ENCODE measurements around the gene IL23R.

Gene IL23R

GRCh38 chr1:67285780-67286488 is 119.7 kb downstream of the IL23R start:
- Histone ChIP-seq H3K9me3 (ENCODE audit: control insufficient read depth, low read length) (no peaks in the 10 kb centered on the region), H2BK15ac (ENCODE audit: low read depth, poor library complexity, severe bottlenecking) (no peak overlapping the region), H2BK120ac (ENCODE audit: low read depth, low read length) (no peak overlapping the region), H3K36me3 (ENCODE audit: control insufficient read depth in 1 of 2, insufficient read depth in 2 of 2, low read depth in 1 of 2, low read length in 2 of 2) (no peaks in the 10 kb centered on the region), H3K9ac (ENCODE audit: low read length) (no peak overlapping the region), H3K79me1 (replicated peaks; ENCODE audit: low read length, poor library complexity, severe bottlenecking) (no peaks in the 10 kb centered on the region), H3K23ac (ENCODE audit: low read length in 2 of 2) (no peak overlapping the region), H3K18ac (ENCODE audit: low read depth in 1 of 2, low read length in 2 of 2) (no peak overlapping the region), H3K4me3 (ENCODE audit: insufficient read depth in 1 of 2, low read depth in 1 of 2, low read length in 2 of 2) (no peak overlapping the region), H2AK5ac (ENCODE audit: low read length, severe bottlenecking) (no peak overlapping the region), H3K4ac (ENCODE audit: low read depth in 1 of 2, low read length in 2 of 2) (no peak overlapping the region), H2BK12ac (ENCODE audit: low read length in 2 of 2) (no peak overlapping the region), H4K8ac (ENCODE audit: low read length) (no peak overlapping the region), H3K4me1 (ENCODE audit: control insufficient read depth, insufficient read depth, low read depth, low read length) (no peaks in the 10 kb centered on the region), H2AFZ (ENCODE audit: low read depth, low read length) (no peak overlapping the region), H3K14ac (ENCODE audit: low read length in 2 of 2) (no peak overlapping the region), H4K91ac (ENCODE audit: low read length) (no peak overlapping the region), H2BK5ac (ENCODE audit: low read depth, low read length, poor library complexity, severe bottlenecking) (no peak overlapping the region), H3K27me3 (ENCODE audit: control insufficient read depth in 1 of 2, insufficient read depth in 1 of 2, low read length in 2 of 2) (peaks cover 0 to 3% of the 10 kb centered on the region in 2 experiments), H3K27ac (ENCODE audit: low read length, poor library complexity, severe bottlenecking) (no peak overlapping the region), H3K4me2 (ENCODE audit: low read length, poor library complexity, severe bottlenecking) (no peak overlapping the region)
- 86% methylated on average over 8 of the region's 8 CpGs for WGBS
- DNase-seq = no peak

DNA sequence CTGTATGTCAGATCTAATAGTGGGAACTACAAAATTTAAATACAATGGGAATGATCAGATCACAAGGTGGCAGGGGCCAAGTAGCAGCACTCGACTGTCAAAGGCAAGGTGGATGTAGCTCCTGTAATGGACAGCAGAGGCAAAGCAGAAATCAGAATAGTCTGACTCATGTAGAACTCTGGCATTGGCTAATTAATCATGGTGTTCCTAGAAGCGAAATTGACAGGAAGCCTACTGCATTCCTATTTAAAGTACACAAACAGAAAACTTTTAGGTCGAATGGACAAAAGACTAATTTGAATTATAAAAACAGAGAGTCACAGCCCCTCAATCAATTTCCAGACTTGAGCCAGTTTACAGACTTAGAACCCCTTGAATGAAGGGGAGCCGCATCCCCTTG is 124.0 kb downstream of the IL23R start:
- Histone ChIP-seq H2AFZ (ENCODE audit: low read depth, low read length) (no peak overlapping the region), H3K36me3 (ENCODE audit: control insufficient read depth in 1 of 2, insufficient read depth in 2 of 2, low read depth in 1 of 2, low read length in 2 of 2) (no peaks in the 10 kb centered on the region), H3K79me1 (replicated peaks; ENCODE audit: low read length, poor library complexity, severe bottlenecking) (no peaks in the 10 kb centered on the region), H3K14ac (ENCODE audit: low read length in 2 of 2) (no peak overlapping the region), H3K18ac (ENCODE audit: low read depth in 1 of 2, low read length in 2 of 2) (no peak overlapping the region), H4K8ac (ENCODE audit: low read length) (no peak overlapping the region), H3K4me2 (ENCODE audit: low read length, poor library complexity, severe bottlenecking) (no peak overlapping the region), H2BK5ac (ENCODE audit: low read depth, low read length, poor library complexity, severe bottlenecking) (no peak overlapping the region), H3K27me3 (ENCODE audit: control insufficient read depth in 1 of 2, insufficient read depth in 1 of 2, low read length in 2 of 2) (peaks cover 0 to 10% of the 10 kb centered on the region in 2 experiments), H2BK12ac (ENCODE audit: low read length in 2 of 2) (no peak overlapping the region), H2BK120ac (ENCODE audit: low read depth, low read length) (no peak overlapping the region), H3K9ac (ENCODE audit: low read length) (no peak overlapping the region), H3K23ac (ENCODE audit: low read length in 2 of 2) (no peak overlapping the region), H3K27ac (ENCODE audit: low read length, poor library complexity, severe bottlenecking) (no peak overlapping the region), H4K91ac (ENCODE audit: low read length) (no peak overlapping the region), H2BK15ac (ENCODE audit: low read depth, poor library complexity, severe bottlenecking) (no peak overlapping the region), H3K4ac (ENCODE audit: low read depth in 1 of 2, low read length in 2 of 2) (no peak overlapping the region), H3K4me3 (ENCODE audit: insufficient read depth in 1 of 2, low read depth in 1 of 2, low read length in 2 of 2) (no peak overlapping the region), H3K4me1 (ENCODE audit: control insufficient read depth, insufficient read depth, low read depth, low read length) (no peaks in the 10 kb centered on the region), H2AK5ac (ENCODE audit: low read length, severe bottlenecking) (no peak overlapping the region), H3K9me3 (ENCODE audit: control insufficient read depth, low read length) (no peaks in the 10 kb centered on the region)
- no peak for DNase-seq
- WGBS = 56% methylated on average over 4 of the region's 4 CpGs

DNA sequence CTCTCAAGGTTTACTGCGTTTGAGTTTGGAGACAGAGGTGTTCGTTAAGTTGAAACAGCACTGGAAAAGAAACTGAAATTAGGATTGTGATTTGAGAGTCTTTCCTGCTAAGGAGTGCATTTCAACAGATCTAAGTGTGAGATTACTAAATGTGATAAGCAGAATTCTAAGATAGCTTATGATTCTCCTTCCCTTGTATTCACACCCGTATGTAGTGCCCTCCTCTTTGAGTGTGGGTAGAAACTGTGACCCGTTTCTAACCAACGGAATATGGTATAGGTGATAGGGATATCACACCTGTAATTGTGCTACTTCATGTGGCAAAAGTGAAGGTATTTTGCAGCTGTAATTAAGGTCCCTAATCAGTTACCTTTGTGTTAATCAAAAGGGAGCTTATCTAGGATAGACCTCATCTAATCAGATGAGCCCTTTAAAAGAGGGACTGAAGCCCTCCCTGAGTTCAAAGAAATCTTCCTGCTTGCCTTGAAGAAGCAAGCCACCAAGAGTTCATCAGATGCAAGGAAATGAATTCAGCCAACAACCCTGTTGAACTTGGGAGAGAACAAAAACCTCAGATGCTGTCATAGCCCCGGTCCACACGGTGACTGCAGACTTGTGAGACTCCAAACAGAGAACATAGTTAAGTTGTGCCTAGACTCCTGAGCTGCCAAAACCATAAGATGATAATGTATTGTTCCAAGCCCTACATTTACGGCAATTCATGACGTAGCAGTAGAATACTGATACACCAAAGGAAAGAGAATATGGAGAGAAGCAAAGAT is 128.8 kb downstream of the IL23R start:
- Histone ChIP-seq H3K4me3 (ENCODE audit: insufficient read depth in 1 of 2, low read depth in 1 of 2, low read length in 2 of 2) (no peak overlapping the region), H3K23ac (ENCODE audit: low read length in 2 of 2) (no peak overlapping the region), H2BK15ac (ENCODE audit: low read depth, poor library complexity, severe bottlenecking) (no peak overlapping the region), H2BK5ac (ENCODE audit: low read depth, low read length, poor library complexity, severe bottlenecking) (no peak overlapping the region), H3K9ac (ENCODE audit: low read length) (no peak overlapping the region), H3K9me3 (ENCODE audit: control insufficient read depth, low read length) (no peaks in the 10 kb centered on the region), H2BK12ac (ENCODE audit: low read length in 2 of 2) (no peak overlapping the region), H4K91ac (ENCODE audit: low read length) (no peak overlapping the region), H3K4me2 (ENCODE audit: low read length, poor library complexity, severe bottlenecking) (no peak overlapping the region), H2AFZ (ENCODE audit: low read depth, low read length) (no peak overlapping the region), H3K4ac (ENCODE audit: low read depth in 1 of 2, low read length in 2 of 2) (no peak overlapping the region), H3K79me1 (replicated peaks; ENCODE audit: low read length, poor library complexity, severe bottlenecking) (no peaks in the 10 kb centered on the region), H2AK5ac (ENCODE audit: low read length, severe bottlenecking) (no peak overlapping the region), H3K36me3 (ENCODE audit: control insufficient read depth in 1 of 2, insufficient read depth in 2 of 2, low read depth in 1 of 2, low read length in 2 of 2) (no peaks in the 10 kb centered on the region), H4K8ac (ENCODE audit: low read length) (no peak overlapping the region), H3K27me3 (ENCODE audit: control insufficient read depth in 1 of 2, insufficient read depth in 1 of 2, low read length in 2 of 2) (peaks cover 0 to 12% of the 10 kb centered on the region in 2 experiments), H3K18ac (ENCODE audit: low read depth in 1 of 2, low read length in 2 of 2) (no peak overlapping the region), H3K14ac (ENCODE audit: low read length in 2 of 2) (no peak overlapping the region), H3K27ac (ENCODE audit: low read length, poor library complexity, severe bottlenecking) (no peak overlapping the region), H3K4me1 (ENCODE audit: control insufficient read depth, insufficient read depth, low read depth, low read length) (no peaks in the 10 kb centered on the region), H2BK120ac (ENCODE audit: low read depth, low read length) (no peak overlapping the region)
- DNase-seq = no peak
- 86% methylated on average over 7 of the region's 9 CpGs for WGBS

GRCh38 chr1:67298762-67299161 is 132.5 kb downstream of the IL23R start:
- H3K27me3 ChIP-seq (ENCODE audit: control insufficient read depth in 1 of 2, insufficient read depth in 1 of 2, low read length in 2 of 2) = peaks cover 0 to 12% of the 10 kb centered on the region in 2 experiments

More at GRCh38 chr1:67298762-67299161, 132.5 kb downstream of the IL23R start:
- Histone ChIP-seq H4K91ac (ENCODE audit: low read length) (no peak overlapping the region), H2BK5ac (ENCODE audit: low read depth, low read length, poor library complexity, severe bottlenecking) (no peak overlapping the region), H4K8ac (ENCODE audit: low read length) (no peak overlapping the region), H3K9ac (ENCODE audit: low read length) (no peak overlapping the region), H3K4me3 (ENCODE audit: insufficient read depth in 1 of 2, low read depth in 1 of 2, low read length in 2 of 2) (no peak overlapping the region), H2BK12ac (ENCODE audit: low read length in 2 of 2) (no peak overlapping the region), H2AK5ac (ENCODE audit: low read length, severe bottlenecking) (no peak overlapping the region), H3K27ac (ENCODE audit: low read length, poor library complexity, severe bottlenecking) (no peak overlapping the region), H3K36me3 (ENCODE audit: control insufficient read depth in 1 of 2, insufficient read depth in 2 of 2, low read depth in 1 of 2, low read length in 2 of 2) (no peaks in the 10 kb centered on the region), H3K4ac (ENCODE audit: low read depth in 1 of 2, low read length in 2 of 2) (no peak overlapping the region), H3K9me3 (ENCODE audit: control insufficient read depth, low read length) (no peaks in the 10 kb centered on the region), H3K4me1 (ENCODE audit: control insufficient read depth, insufficient read depth, low read depth, low read length) (no peaks in the 10 kb centered on the region), H3K23ac (ENCODE audit: low read length in 2 of 2) (no peak overlapping the region), H2AFZ (ENCODE audit: low read depth, low read length) (no peak overlapping the region), H3K4me2 (ENCODE audit: low read length, poor library complexity, severe bottlenecking) (no peak overlapping the region), H3K79me1 (replicated peaks; ENCODE audit: low read length, poor library complexity, severe bottlenecking) (no peaks in the 10 kb centered on the region), H3K18ac (ENCODE audit: low read depth in 1 of 2, low read length in 2 of 2) (no peak overlapping the region), H3K14ac (ENCODE audit: low read length in 2 of 2) (no peak overlapping the region), H2BK120ac (ENCODE audit: low read depth, low read length) (no peak overlapping the region), H2BK15ac (ENCODE audit: low read depth, poor library complexity, severe bottlenecking) (no peak overlapping the region)
- WGBS = no CpG with 5 or more reads among the region's 2 CpGs
- no peak for DNase-seq

Measured in mesenchymal stem cell (in vitro differentiated cells and primary cell).